IPS DF 6.9 (cell line): ENCODE measurements around the gene WFIKKN1.

Experiments
- DNase-seq: peaks from one replicate; pipeline ENCODE4 v3.0.0-alpha.2; 2013; ENCODE audit warnings: low read depth, low spot score
- H3K27ac ChIP-seq: one replicate; pipeline ENCODE4 v1.5.1; 2013; ENCODE audit warnings: low read length, control low read depth
- H3K27me3 ChIP-seq: 2 replicates; pipeline ENCODE4 v1.6.1; 2013; ENCODE audit warnings: mild to moderate bottlenecking, low read length; ENCODE audit not compliant: control insufficient read depth, insufficient read depth
- H3K36me3 ChIP-seq: 2 replicates; pipeline ENCODE4 v1.6.1; 2013; ENCODE audit warnings: low read length; ENCODE audit not compliant: control insufficient read depth, insufficient read depth
- H3K4me1 ChIP-seq: 2 replicates; pipeline ENCODE4 v1.6.1; 2013; ENCODE audit warnings: low read length; ENCODE audit not compliant: control insufficient read depth, insufficient read depth
- H3K4me3 ChIP-seq: 2 replicates; pipeline ENCODE4 v1.5.1; 2013; ENCODE audit warnings: mild to moderate bottlenecking, low read length
- H3K9me3 ChIP-seq: 2 replicates; pipeline ENCODE4 v1.6.1; 2013; ENCODE audit warnings: low read length, inconsistent platforms; ENCODE audit not compliant: control insufficient read depth, insufficient read depth
- WGBS: extraction: QIAGEN DNeasy Blood & Tissue Kit; methylation state at CpG from one replicate; pipeline ENCODE4 v1.1.7; 2013; ENCODE audit warnings: mixed read lengths, missing lambda C conversion rate; ENCODE audit not compliant: insufficient read length, insufficient coverage; 5-methylcytosine and 5-hydroxymethylcytosine counted together

Gene WFIKKN1

GRCh38 chr16:667780-668518 lies 37.2 kb downstream of the WFIKKN1 start, which contains the start of gene RHOT2:
RHOT2 (plus strand) TSS chr16:668132; CDS start chr16:668200, 68 bp downstream.
- Histone ChIP-seq H3K27me3 (no peaks in the 10 kb centered on the region), H3K36me3 (peaks cover 39% of the 10 kb centered on the region), H3K27ac (no peak within 1 kb of the TSS), H3K4me3 (peak within 1 kb of the TSS; percentile 97), H3K4me1 (no peaks in the 10 kb centered on the region), H3K9me3 (no peaks in the 10 kb centered on the region)
- DNase-seq = no peak
- WGBS = no CpG with 5 or more reads among the region's 78 CpGs

GRCh38 chr16:668519-669171 lies 37.9 kb downstream of the WFIKKN1 start:
- Histone ChIP-seq H3K4me1 (no peaks in the 10 kb centered on the region), H3K4me3 (peak overlapping the region; percentile 97), H3K9me3 (no peaks in the 10 kb centered on the region), H3K27ac (no peak overlapping the region), H3K27me3 (no peaks in the 10 kb centered on the region), H3K36me3 (peaks cover 44% of the 10 kb centered on the region)
- no CpG with 5 or more reads among the region's 50 CpGs for WGBS
- DNase-seq = no peak

GRCh38 chr16:669666-670065 lies 38.9 kb downstream of the WFIKKN1 start:
- Histone ChIP-seq H3K27me3 (no peaks in the 10 kb centered on the region), H3K4me3 (no peak overlapping the region), H3K9me3 (no peaks in the 10 kb centered on the region), H3K36me3 (peaks cover 44% of the 10 kb centered on the region), H3K4me1 (no peaks in the 10 kb centered on the region), H3K27ac (no peak overlapping the region)
- WGBS = no CpG with 5 or more reads among the region's 13 CpGs
- DNase-seq = no peak

GRCh38 chr16:670485-671352 lies 39.9 kb downstream of the WFIKKN1 start:
- no peaks in the 10 kb centered on the region for H3K9me3 ChIP-seq
- no peak overlapping the region for H3K27ac ChIP-seq
- no peak overlapping the region for H3K4me3 ChIP-seq
- H3K36me3 ChIP-seq = peaks cover 44% of the 10 kb centered on the region
- H3K27me3 ChIP-seq = no peaks in the 10 kb centered on the region
- no peaks in the 10 kb centered on the region for H3K4me1 ChIP-seq
- DNase-seq = no peak
- WGBS = no CpG with 5 or more reads among the region's 52 CpGs

GRCh38 chr16:671353-672131 lies 40.8 kb downstream of the WFIKKN1 start:
- Histone ChIP-seq H3K4me1 (no peaks in the 10 kb centered on the region), H3K9me3 (no peaks in the 10 kb centered on the region), H3K27me3 (no peaks in the 10 kb centered on the region), H3K4me3 (no peak overlapping the region), H3K27ac (no peak overlapping the region), H3K36me3 (peaks cover 44% of the 10 kb centered on the region)
- WGBS = no CpG with 5 or more reads among the region's 40 CpGs
- no peak for DNase-seq

GRCh38 chr16:672371-672770 lies 41.6 kb downstream of the WFIKKN1 start:
- Histone ChIP-seq H3K27me3 (no peaks in the 10 kb centered on the region), H3K27ac (no peak overlapping the region)

GRCh38 chr16:672851-673250 lies 42.1 kb downstream of the WFIKKN1 start:
- no peak overlapping the region for H3K4me3 ChIP-seq
- no CpG with 5 or more reads among the region's 21 CpGs for WGBS
- no peak for DNase-seq
- no peaks in the 10 kb centered on the region for H3K27me3 ChIP-seq
- H3K9me3 ChIP-seq = no peaks in the 10 kb centered on the region
- H3K36me3 ChIP-seq = peaks cover 44% of the 10 kb centered on the region
- H3K4me1 ChIP-seq = peaks cover 3% of the 10 kb centered on the region; the same call in 1 of the 2 replicates
- no peak overlapping the region for H3K27ac ChIP-seq

More at GRCh38 chr16:672371-672770, 41.6 kb downstream of the WFIKKN1 start:
- H3K9me3 ChIP-seq = no peaks in the 10 kb centered on the region
- WGBS = no CpG with 5 or more reads among the region's 19 CpGs
- DNase-seq = no peak
- peaks cover 3% of the 10 kb centered on the region; the same call in 1 of the 2 replicates for H3K4me1 ChIP-seq
- no peak overlapping the region for H3K4me3 ChIP-seq
- peaks cover 44% of the 10 kb centered on the region for H3K36me3 ChIP-seq

GRCh38 chr16:673399-673991 lies 42.7 kb downstream of the WFIKKN1 start:
- peaks cover 3% of the 10 kb centered on the region; the same call in 1 of the 2 replicates for H3K4me1 ChIP-seq
- DNase-seq = no peak
- WGBS = no CpG with 5 or more reads among the region's 18 CpGs
- no peaks in the 10 kb centered on the region for H3K9me3 ChIP-seq
- H3K27me3 ChIP-seq = no peaks in the 10 kb centered on the region
- H3K36me3 ChIP-seq = peaks cover 44% of the 10 kb centered on the region
- no peak overlapping the region for H3K27ac ChIP-seq
- H3K4me3 ChIP-seq = no peak overlapping the region

GRCh38 chr16:674214-674881 lies 43.6 kb downstream of the WFIKKN1 start:
- Histone ChIP-seq H3K4me1 (peaks cover 7% of the 10 kb centered on the region), H3K36me3 (peaks cover 41% of the 10 kb centered on the region), H3K27me3 (no peaks in the 10 kb centered on the region), H3K4me3 (no peak overlapping the region), H3K9me3 (no peaks in the 10 kb centered on the region), H3K27ac (no peak overlapping the region)
- no peak for DNase-seq
- WGBS = no CpG with 5 or more reads among the region's 22 CpGs
